ENCODE measurements around the gene PNMA6A.

- no peak for TF ChIP-seq CTCF (IDR thresholded peaks at IDR 0.05)
- TF ChIP-seq POLR2A (IDR thresholded peaks at IDR 0.05) = no peak
Observed at GRCh38 chrX:153030801-153031200, 41.5 kb upstream of the PNMA6A start.

All from esophagus squamous epithelium (tissue), 4 donors.